ENCODE results near the gene PIR.

The PIR gene

GRCh38 chrX:15493118-15493962 lies at the start of gene PIR:
Gene PIR (minus strand): TSS chrX:15493333. CDS start chrX:15491257, 2,076 bp downstream.
- DNase-seq = no peak

DNA sequence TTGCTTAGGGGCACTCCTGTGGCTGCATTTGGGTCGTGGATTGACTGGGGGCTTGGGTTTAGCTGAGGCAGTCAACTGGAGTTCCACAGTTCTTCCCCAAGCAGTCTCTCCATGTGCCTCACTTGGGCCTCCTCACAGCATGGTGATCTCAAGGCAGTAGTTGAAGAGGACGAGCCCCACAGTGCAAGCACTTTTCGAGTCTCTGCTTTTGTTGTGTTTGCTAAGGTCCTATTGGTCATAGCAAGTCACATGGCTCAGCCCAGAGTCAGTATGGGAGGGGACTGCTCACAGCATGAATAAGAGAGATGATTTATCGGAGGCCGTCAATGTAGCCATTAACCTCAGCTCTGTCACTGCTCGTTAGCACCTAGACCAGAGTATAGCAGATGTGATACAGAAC lies 37.2 kb upstream of the PIR start:
- DNase-seq = no peak

DNA sequence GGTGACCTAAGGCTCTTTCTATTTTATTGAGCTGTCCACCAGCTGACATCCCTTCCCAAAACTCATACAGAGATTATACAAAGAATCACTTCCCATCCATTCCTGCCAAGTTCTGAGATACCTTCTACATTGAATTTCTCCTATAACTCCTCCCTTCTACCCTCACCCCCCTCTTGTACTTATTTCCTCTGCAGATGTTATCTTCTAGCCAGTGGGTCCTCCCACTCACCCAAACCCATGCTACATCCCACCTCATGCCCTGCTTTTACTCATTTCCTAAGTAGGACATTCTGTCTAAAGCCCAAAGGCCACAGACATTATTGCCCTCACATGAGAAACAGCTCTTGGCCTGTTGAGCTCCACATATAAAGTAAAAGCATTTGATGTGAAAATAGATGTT lies 36.0 kb upstream of the PIR start:
- DNase-seq = no peak

- DNase-seq = no peak
These were observed 32.7 kb upstream of the PIR start for GRCh38 chrX:15525664-15526416.

DNA sequence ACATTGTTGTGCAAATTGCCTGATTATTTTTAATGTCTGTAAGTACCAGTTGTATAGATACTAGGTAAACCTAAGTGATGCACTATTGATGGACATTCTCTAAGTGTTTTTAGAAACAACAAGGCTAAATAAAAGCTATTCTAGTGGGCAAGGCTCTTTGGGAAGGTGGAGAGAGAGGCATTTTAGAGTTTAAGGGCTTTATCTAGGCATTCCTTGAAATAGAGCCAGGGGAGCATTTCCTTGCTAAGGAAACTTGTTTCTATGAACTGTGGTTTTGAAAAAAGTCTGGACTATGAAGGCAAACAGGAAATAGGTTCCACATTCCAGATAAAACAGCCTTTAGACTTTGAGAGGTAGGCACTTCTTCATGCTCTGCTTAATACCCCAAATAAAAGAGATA lies 31.3 kb upstream of the PIR start:
- no peak for DNase-seq

GRCh38 chrX:15523088-15523487 lies 30.0 kb upstream of the PIR start:
- no peak for DNase-seq

GRCh38 chrX:15522464-15522863 lies 29.3 kb upstream of the PIR start:
- no peak for DNase-seq

DNA sequence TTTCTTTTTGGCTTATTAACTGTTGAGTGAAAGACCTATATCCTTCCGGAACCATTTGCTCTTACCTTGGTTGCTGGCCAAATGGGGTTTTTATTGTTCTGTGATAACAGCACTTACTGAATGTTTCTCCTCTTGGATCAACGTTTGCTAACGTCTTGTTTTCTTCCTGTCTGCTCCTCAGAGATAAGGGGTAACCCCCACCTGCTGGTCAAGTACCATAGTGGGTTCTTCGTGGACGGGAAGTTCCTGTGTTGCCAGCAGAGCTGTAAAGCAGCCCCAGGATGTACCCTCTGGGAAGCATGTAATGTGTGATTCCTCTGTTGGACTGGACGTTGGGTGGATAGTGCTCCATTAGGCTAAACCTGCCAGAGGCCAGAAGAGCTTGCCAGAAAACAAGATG lies 22.8 kb upstream of the PIR start:
- peak; percentile 58 for DNase-seq

- DNase-seq = no peak
These were observed 21.1 kb upstream of the PIR start for GRCh38 chrX:15514279-15514678.

DNA sequence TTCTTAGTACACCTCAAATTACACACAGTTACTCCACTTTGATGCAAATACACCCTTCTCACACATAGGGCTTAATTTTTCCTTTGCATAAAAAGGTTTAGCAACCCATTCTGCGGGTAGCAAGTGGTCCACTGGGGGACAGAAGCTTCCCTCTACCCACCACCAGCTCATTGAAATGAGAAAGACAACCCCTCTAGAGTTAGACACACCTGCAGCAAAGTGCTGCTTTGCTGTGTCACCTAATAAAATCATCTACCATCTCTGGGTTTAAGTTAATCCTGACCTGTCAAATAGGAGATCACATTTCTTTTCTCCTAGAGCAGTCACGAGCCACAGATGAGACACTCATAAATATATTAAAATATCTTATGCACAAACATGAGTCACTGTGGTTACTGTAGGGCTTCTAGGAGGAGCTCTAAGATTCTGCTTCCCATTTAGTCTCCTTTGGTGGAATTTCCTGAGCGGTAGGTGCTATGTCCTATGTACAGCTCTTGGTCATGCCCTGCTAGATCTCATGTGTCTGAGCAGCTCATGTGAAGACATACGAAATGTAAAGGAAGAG lies 19.4 kb upstream of the PIR start:
- no peak for DNase-seq

GRCh38 chrX:15511563-15511962 lies 18.4 kb upstream of the PIR start:
- no peak for DNase-seq

DNA sequence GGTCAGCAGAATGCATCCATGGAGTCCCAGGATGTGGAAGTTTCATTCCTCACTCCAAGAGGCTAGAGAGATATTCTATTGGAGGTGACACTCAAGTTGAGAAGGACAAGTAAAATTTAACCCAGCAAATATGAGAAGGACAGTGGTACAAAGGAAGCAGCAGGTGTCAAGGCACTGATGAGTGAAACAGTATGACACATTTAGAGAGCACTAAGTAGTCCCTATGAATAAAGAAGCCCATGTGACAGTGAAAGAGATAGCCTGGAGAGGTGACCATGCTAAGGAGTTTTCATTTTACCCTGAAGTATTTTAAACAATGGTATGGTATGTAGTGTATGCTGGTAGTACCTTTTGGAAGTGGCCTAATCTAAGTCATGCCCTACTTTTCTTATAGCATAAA lies 16.7 kb upstream of the PIR start:
- DNase-seq = no peak

DNA sequence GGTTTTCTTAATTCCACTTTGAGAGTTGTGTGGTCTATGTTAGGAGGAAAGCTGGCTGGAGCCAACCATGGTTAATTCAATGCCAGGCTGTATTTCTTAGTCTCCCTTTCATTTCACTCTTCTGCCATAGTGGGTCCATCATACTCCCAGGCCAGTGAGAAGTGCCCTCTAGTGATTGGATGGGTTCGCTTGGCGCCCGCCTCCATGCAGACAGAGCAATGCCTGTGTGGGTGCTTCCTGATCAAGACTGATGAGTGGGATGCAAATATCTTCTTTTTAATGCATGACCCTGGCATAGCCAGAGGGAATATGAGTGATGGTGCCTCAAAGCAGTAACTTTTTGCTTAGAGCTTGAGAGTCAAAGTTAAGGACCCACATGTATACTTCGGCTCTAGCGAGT lies 13.9 kb upstream of the PIR start:
- no peak for DNase-seq

DNA sequence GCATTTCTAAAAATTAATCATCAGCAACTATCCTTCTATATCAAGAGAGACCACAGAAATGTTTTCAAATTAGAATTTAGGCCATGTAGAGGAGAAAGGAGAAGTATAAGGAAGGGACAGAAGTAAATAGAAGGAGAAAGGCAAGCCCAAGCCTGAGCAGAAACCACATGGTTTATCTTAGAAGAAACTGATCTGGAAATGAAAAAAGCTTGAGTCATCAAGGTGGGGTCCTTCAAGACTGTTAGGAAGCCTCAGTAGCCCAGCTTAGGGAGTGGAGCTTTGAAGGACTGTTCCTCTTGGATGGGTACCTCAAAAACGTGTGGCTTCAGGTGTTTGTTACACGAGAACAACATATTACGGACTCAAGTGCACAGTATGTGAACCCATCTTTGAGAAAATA lies 12.0 kb upstream of the PIR start:
- no peak for DNase-seq

DNA sequence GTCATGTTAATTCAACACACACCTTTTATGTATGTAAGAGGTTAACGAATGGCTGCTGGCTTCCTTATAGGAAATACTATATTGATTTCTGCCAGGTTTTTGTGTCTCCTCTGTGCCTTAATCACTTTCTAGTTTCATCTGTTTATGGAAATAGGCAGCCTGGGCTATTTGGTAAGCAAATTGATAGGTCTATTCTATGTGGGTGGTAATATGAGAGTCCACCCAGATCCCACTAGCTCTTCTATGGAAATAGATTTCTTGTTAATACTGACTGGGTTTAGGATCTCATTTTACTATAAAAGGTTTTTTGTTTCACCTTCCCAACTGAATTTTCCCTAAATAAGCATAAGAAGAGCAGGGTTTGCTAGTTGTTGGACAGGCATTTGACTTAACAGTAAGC lies 11.5 kb upstream of the PIR start:
- no peak for DNase-seq

GRCh38 chrX:15501506-15501905 lies 8.4 kb upstream of the PIR start:
- DNase-seq = no peak

DNA sequence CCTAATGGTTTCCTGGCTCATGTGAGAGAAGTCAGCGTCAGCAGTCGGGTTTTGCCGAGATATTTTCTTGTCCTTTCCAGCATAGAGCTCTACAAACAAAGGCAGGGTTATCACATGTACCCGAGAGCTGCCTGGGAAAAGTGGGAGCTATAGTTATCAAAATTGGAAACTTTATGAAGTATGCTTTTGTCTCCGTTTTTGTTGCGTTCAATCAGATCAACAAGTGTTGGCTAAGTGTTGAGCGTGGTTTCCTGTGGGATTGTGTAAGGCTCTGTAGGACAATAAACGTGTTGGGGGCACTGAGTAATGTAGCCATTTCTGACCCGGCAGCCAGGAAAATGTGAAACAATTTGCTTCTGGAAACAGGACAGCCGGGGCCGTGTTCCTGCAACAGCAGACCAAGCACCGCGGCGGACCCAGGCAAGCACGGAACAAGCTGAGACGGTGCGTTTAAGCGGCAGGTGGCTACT lies 7.4 kb upstream of the PIR start, which contains the start of gene BMX:
BMX (plus strand) TSS at position 311 of the 470 bp plus-strand sequence. CDS start 7,547 bp downstream, outside the sequence.
- DNase-seq = no peak

DNA sequence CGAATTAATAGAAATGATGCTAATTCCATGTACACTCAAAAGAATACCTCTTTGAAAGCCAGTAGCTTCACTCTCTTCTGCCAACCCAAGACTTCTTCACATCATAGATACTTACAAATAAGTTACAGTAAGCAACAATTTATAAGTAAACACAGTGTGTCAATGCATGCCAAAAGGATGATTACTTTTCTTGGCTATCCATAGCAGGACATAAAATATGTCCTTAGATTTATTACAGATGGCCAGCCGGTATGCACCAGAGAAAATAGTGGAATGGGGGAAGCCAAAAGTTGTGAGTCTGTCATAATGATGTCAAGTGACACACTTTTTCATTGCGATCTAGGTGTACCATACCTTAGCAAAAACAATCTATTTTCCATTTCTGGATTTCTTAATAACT lies 6.8 kb upstream of the PIR start:
- DNase-seq = no peak

- DNase-seq = no peak
These were observed 5.6 kb upstream of the PIR start for GRCh38 chrX:15498741-15499140.

GRCh38 chrX:15497865-15498264 lies 4.7 kb upstream of the PIR start:
- peak; percentile 53 for DNase-seq

- DNase-seq = no peak
These were observed 3.7 kb upstream of the PIR start for GRCh38 chrX:15496824-15497223.

- DNase-seq = no peak
These were observed 2.7 kb upstream of the PIR start for GRCh38 chrX:15495801-15496200.

DNA sequence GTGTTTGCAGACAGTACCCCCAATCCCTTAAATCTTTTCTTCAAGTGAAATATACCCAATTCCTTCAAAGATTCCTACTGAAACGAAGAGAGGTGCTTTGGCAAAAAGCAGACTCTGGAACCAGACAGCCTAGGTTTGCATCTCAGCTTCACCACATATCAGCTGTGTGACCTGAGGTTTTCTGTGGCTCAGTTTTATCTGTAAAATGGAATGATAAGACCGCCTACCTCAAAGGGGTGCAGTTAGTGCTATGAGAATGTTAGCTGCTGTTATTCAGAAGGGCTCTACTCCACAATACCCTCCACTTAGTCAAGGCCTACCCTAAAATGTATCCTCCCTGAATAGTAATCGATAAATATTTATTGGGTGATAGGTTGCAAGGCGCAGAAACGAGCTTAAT lies 664 bp downstream of the PIR start:
- no peak for DNase-seq

DNA sequence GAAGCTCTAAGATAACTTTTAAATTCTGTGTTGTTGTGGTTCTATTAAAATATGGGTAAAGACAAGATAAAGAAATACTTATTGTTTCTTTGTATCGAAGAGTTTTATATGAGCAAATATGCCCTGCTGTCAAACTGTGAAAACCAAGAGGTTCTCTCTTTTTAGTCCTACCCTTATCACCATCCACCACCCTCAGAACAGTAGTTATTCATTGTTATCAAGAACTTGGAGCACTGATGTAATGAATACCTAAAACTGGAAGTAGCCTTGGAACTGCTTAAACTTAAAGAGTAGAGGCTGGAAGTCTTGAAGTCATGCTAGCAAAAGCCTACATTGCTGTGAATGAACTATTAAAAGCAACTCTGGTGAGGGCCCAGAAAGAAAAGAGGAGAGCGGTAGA lies 9.2 kb downstream of the PIR start:
- no peak for DNase-seq
